ENCODE data around the gene PRR13. TPM values are rescaled to one million over a fixed set of nuclear protein-coding genes. Genes with fewer than 3 reads are reported as not detected.

PRR13 gene
- total and polyA plus RNA-seq, 2 of the 13 experiments (the other 11 are each of a cell fraction or from before 2014, with no cell fraction given): 65.0 to 102 TPM

GRCh38 chr12:53441040-53441833 lies at the start of gene PRR13 (continued):
- TF ChIP-seq ARID4A (CRISPR knock-in tag; IDR thresholded peaks at IDR 0.05; ENCODE audit: borderline replicate concordance) (peak; percentile 60; the same call in 1 of the 2 replicates), RFXANK (CRISPR knock-in tag; IDR thresholded peaks at IDR 0.05) (no peak), RORA (CRISPR knock-in tag; IDR thresholded peaks at IDR 0.05) (no peak), SAP130 (CRISPR knock-in tag; IDR thresholded peaks at IDR 0.05; ENCODE audit: low read depth) (peak; percentile 90), ZNF766 (CRISPR knock-in tag; IDR thresholded peaks at IDR 0.05; ENCODE audit: borderline replicate concordance) (no peak; the same call in 1 of the 2 replicates), ZNF614 (CRISPR knock-in tag; IDR thresholded peaks at IDR 0.05; ENCODE audit: borderline replicate concordance) (peak; percentile 16; the same call in 1 of the 2 replicates), DMAP1 (CRISPR knock-in tag; IDR thresholded peaks at IDR 0.05) (peak; percentile 76; the same call in 1 of the 2 replicates), RBM39 (IDR thresholded peaks at IDR 0.05; ENCODE audit: low read depth, low read length, poor library complexity, severe bottlenecking) (no peak), SOX13 (IDR thresholded peaks at IDR 0.05) (no peak), SOX13 (CRISPR knock-in tag; conservative IDR thresholded peaks at IDR 0.05 in 1 of 2, IDR thresholded peaks at IDR 0.05 in 1 of 2) (peak in 1 of 2 experiments; percentile 10; a peak in 1 of 4 replicates), ELF4 (CRISPR knock-in tag; IDR thresholded peaks at IDR 0.05; ENCODE audit: borderline replicate concordance) (peak; percentile 58; the same call in 1 of the 2 replicates), DNMT3B (CRISPR knock-in tag; conservative IDR thresholded peaks at IDR 0.05) (no peak), ZC3H13 (CRISPR knock-in tag; IDR thresholded peaks at IDR 0.05) (no peak), SALL2 (CRISPR knock-in tag; IDR thresholded peaks at IDR 0.05) (no peak), ZBTB2 (CRISPR knock-in tag; IDR thresholded peaks at IDR 0.05; ENCODE audit: low read depth) (no peak), GABPB1 (CRISPR knock-in tag; IDR thresholded peaks at IDR 0.05) (peak; percentile 56), EP300 (IDR thresholded peaks at IDR 0.05; ENCODE audit: low read depth in 2 of 2, low read length in 2 of 2) (0 out of 4 replicates have a peak, but pooled peaks of 1 of the 2 experiments have one; percentile 10), EP300 (CRISPR knock-in tag; IDR thresholded peaks at IDR 0.05; ENCODE audit: borderline replicate concordance) (no peak), RARA (CRISPR knock-in tag; IDR thresholded peaks at IDR 0.05) (no peak; the same call in 1 of the 2 replicates), ZNF782 (CRISPR knock-in tag; IDR thresholded peaks at IDR 0.05; ENCODE audit: borderline replicate concordance) (0 out of 2 replicates have a peak, but pooled peaks have one; percentile 39), ZSCAN9 (CRISPR knock-in tag; IDR thresholded peaks at IDR 0.05; ENCODE audit: borderline replicate concordance) (0 out of 2 replicates have a peak, but pooled peaks have one; percentile 34), MBD4 (IDR thresholded peaks at IDR 0.05; ENCODE audit: borderline replicate concordance, low read length) (no peak)
- TF ChIP-seq, protein P1, sequence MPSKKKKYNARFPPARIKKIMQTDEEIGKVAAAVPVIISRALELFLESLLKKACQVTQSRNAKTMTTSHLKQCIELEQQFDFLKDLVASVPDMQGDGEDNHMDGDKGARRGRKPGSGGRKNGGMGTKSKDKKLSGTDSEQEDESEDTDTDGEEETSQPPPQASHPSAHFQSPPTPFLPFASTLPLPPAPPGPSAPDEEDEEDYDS (CRISPR knock-in tag; IDR thresholded peaks at IDR 0.05): peak; percentile 98

Measured in HepG2 (cell line).